K562 (cell line): Measurements from ENCODE around the gene MAN2A1. TPM values are rescaled to one million over a fixed set of nuclear protein-coding genes. Genes with fewer than 3 reads are reported as not detected.

Experiments used
- ATF1 ChIP-seq, 2 experiments: fragments of 450-650 bp in 1 of 2; IDR thresholded peaks; 2 replicates each; pipeline ENCODE4 v1.6.1; 2016; ENCODE audit warnings: missing compliant biosample characterization in 1 of 2, missing genetic modification characterization in 1 of 2
- ELF2 ChIP-seq: fragments of 250-450 bp; sonication (Bioruptor Pico); IDR thresholded peaks from 2 replicates; pipeline ENCODE4 v1.5.0; 2021; ENCODE audit warnings: mild to moderate bottlenecking
- MAFK ChIP-seq: IDR thresholded peaks from 2 replicates; pipeline ENCODE4 v1.6.1; 2011; ENCODE audit warnings: low read length, improper control_type of control experiment
- MYBL2 ChIP-seq, 2 experiments: fragments of 450-650 bp in 1 of 2; sonication (generic) in 1 of 2; formaldehyde crosslinking in 1 of 2; IDR thresholded peaks; 2 replicates each; pipeline versions ENCODE4 v1.6.1 to v1.8.1; 2017 to 2022; ENCODE audit warnings: borderline replicate concordance in 1 of 2, inconsistent platforms in 1 of 2, low read depth in 1 of 2, mild to moderate bottlenecking in 1 of 2, missing genetic modification reagents in 1 of 2, moderate library complexity in 1 of 2
- ZNF197 ChIP-seq: fragments of 200-800 bp; sonication (Bioruptor generic); IDR thresholded peaks from 2 replicates; pipeline ENCODE4 v1.6.1; 2016; ENCODE audit warnings: low read depth, missing genetic modification characterization, missing compliant biosample characterization
- ZNF584 ChIP-seq: fragments of 200-800 bp; sonication (Bioruptor generic); IDR thresholded peaks from 2 replicates; pipeline ENCODE4 v1.6.1; 2016; ENCODE audit warnings: low read depth, mild to moderate bottlenecking, missing genetic modification characterization, missing compliant biosample characterization
- polyA plus RNA-seq, 8 experiments: library from polyadenylated mRNA; depleted of rRNA in 4 of 8; stranded (reverse) in 5 of 8; unstranded in 3 of 8; fragments of >200 nt; fragmentation: Nextera tagmentation in 2 of 8; fragmentation: Illumina TruSeq in 1 of 8; extraction: Ambion mirVana in 2 of 8; extraction: Trizol in 1 of 8; gene quantifications; 2 replicates each; pipeline versions ENCODE4 v1.2.1 to v1.2.3, GENCODE V29; 2011 to 2014; ENCODE audit warnings: inconsistent platforms in 1 of 8, missing spikeins in 1 of 8
- total RNA-seq, 7 experiments: library from RNA; depleted of rRNA in 6 of 7; stranded (reverse); fragments of >200 nt in 6 of 7; fragmentation: Illumina TruSeq in 2 of 7; extraction: Trizol in 2 of 7; gene quantifications; 2 replicates each; pipeline versions ENCODE4 v1.2.1 to v1.2.3, GENCODE V29; 2011 to 2021; ENCODE audit warnings: low replicate concordance in 1 of 7
- TF ChIP-seq, protein P1 (sequence below): fragments of 450-650 bp; IDR thresholded peaks from 2 replicates; pipeline ENCODE4 v1.6.1; 2016; ENCODE audit warnings: mild to moderate bottlenecking
- TF ChIP-seq, protein P2 (sequence below): sonication (generic); formaldehyde crosslinking; IDR thresholded peaks from 2 replicates; pipeline ENCODE4 v1.8.1; 2023; ENCODE audit warnings: mild to moderate bottlenecking, missing genetic modification reagents
- TF ChIP-seq, protein P3 (sequence below), 2 experiments: fragments of 450-650 bp; IDR thresholded peaks; 2 replicates each; pipeline ENCODE4 v1.6.1; 2016; ENCODE audit warnings: mild to moderate bottlenecking in 2 of 2, borderline replicate concordance in 1 of 2, low read depth in 1 of 2, moderate library complexity in 1 of 2

MAN2A1 gene
- total and polyA plus RNA-seq, 9 of the 15 experiments (the other 6 are each of a cell fraction or from before 2014, with no cell fraction given): 5.2 to 32.0 (median 19.8) TPM

DNA sequence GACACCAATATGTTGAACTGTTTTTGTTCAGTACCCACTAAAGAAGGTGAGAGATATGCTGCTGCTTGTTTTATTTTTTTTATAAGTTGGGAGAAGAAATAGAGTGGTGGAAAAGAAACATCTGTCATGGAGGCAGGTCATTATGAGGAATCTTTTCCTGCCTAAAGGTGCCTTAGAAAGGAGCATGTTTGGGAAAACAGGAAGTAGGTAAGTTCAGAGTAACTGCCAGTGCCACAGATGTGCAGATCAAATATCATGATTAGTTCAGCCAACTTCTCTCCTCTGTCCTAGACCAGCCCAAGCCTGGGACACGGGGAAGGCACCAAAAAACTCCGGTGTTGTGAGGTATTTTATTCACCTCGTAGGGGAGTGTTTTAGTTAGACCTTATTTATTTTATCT is 144.2 kb downstream of the MAN2A1 start (continued):
- TF ChIP-seq, protein P1, sequence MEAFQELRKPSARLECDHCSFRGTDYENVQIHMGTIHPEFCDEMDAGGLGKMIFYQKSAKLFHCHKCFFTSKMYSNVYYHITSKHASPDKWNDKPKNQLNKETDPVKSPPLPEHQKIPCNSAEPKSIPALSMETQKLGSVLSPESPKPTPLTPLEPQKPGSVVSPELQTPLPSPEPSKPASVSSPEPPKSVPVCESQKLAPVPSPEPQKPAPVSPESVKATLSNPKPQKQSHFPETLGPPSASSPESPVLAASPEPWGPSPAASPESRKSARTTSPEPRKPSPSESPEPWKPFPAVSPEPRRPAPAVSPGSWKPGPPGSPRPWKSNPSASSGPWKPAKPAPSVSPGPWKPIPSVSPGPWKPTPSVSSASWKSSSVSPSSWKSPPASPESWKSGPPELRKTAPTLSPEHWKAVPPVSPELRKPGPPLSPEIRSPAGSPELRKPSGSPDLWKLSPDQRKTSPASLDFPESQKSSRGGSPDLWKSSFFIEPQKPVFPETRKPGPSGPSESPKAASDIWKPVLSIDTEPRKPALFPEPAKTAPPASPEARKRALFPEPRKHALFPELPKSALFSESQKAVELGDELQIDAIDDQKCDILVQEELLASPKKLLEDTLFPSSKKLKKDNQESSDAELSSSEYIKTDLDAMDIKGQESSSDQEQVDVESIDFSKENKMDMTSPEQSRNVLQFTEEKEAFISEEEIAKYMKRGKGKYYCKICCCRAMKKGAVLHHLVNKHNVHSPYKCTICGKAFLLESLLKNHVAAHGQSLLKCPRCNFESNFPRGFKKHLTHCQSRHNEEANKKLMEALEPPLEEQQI: 0 out of 2 replicates have a peak, but pooled peaks have one; percentile 21
- TF ChIP-seq ZNF197 (CRISPR knock-in tag): no peak
- no peak; the same call in 1 of the 2 replicates for TF ChIP-seq MYBL2 (IDR thresholded peaks at IDR 0.05; ENCODE audit: low read depth)
- TF ChIP-seq MYBL2 (CRISPR knock-in tag; IDR thresholded peaks at IDR 0.05; ENCODE audit: borderline replicate concordance): no peak
- TF ChIP-seq, protein P2, sequence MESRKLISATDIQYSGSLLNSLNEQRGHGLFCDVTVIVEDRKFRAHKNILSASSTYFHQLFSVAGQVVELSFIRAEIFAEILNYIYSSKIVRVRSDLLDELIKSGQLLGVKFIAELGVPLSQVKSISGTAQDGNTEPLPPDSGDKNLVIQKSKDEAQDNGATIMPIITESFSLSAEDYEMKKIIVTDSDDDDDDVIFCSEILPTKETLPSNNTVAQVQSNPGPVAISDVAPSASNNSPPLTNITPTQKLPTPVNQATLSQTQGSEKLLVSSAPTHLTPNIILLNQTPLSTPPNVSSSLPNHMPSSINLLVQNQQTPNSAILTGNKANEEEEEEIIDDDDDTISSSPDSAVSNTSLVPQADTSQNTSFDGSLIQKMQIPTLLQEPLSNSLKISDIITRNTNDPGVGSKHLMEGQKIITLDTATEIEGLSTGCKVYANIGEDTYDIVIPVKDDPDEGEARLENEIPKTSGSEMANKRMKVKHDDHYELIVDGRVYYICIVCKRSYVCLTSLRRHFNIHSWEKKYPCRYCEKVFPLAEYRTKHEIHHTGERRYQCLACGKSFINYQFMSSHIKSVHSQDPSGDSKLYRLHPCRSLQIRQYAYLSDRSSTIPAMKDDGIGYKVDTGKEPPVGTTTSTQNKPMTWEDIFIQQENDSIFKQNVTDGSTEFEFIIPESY: no peak
- no peak for TF ChIP-seq MAFK
- TF ChIP-seq, protein P3, sequence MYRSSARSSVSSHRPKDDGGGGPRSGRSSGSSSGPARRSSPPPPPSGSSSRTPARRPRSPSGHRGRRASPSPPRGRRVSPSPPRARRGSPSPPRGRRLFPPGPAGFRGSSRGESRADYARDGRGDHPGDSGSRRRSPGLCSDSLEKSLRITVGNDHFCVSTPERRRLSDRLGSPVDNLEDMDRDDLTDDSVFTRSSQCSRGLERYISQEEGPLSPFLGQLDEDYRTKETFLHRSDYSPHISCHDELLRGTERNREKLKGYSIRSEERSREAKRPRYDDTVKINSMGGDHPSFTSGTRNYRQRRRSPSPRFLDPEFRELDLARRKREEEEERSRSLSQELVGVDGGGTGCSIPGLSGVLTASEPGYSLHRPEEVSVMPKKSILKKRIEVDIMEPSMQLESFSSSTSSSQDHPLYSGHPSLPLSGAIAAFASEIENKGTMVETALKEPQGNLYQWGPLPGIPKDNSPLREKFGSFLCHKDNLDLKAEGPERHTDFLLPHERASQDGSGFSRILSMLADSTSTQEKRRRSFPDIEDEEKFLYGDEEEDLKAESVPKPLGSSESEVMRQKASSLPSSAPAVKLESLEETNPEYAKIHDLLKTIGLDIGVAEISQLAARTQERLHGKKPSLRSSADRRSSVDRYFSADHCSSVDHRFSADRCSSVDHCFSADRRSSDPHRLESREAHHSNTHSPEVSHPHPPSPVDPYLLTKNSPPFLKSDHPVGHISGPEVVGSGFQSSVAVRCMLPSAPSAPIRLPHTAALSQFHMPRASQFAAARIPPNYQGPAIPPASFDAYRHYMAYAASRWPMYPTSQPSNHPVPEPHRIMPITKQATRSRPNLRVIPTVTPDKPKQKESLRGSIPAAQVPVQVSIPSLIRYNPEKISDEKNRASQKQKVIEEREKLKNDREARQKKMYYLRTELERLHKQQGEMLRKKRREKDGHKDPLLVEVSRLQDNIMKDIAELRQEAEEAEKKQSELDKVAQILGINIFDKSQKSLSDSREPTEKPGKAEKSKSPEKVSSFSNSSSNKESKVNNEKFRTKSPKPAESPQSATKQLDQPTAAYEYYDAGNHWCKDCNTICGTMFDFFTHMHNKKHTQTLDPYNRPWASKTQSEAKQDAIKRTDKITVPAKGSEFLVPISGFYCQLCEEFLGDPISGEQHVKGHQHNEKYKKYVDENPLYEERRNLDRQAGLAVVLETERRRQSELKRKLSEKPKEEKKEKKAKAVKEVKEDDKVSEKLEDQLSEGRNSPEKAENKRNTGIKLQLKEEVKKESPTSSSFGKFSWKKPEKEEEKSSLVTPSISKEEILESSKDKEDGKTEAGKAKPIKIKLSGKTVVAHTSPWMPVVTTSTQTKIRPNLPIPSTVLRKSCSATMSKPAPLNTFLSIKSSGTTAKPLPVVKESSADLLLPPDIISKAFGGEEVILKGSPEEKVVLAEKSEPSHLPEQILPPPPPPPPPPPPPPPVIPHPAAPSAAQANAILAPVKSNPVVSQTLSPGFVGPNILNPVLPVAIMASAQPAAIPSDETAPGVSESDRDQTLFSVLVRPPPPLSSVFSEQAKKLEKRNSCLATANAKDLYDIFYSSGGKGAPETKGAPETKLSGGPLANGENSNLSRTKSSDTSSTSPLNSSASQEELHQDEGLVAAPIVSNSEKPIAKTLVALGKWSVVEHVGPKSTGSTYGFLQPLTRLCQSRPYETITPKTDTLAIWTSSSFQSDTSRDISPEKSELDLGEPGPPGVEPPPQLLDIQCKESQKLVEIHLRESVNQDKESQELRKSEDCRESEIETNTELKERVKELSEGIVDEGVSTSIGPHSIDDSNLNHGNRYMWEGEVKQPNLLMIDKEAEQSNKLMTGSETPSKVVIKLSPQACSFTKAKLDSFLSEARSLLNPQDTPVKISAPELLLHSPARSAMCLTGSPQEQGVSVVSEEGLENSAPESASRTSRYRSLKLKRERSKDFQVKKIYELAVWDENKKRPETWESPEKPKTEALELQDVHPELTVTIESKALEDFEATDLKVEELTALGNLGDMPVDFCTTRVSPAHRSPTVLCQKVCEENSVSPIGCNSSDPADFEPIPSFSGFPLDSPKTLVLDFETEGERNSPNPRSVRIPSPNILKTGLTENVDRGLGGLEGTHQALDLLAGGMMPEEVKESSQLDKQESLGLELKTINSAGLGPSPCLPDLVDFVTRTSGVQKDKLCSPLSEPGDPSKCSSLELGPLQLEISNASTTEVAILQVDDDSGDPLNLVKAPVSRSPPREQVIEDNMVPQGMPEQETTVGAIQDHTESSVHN (IDR thresholded peaks at IDR 0.05; ENCODE audit: borderline replicate concordance in 1 of 2, low read depth in 1 of 2): no peak
- no peak for TF ChIP-seq ATF1 (CRISPR knock-in tag; IDR thresholded peaks at IDR 0.05)
- TF ChIP-seq ATF1 (tag; IDR thresholded peaks at IDR 0.05): no peak
- TF ChIP-seq ZNF584: no peak
- TF ChIP-seq ELF2 (CRISPR knock-in tag): no peak
- TF ChIP-seq, all 486 proteins: peak for 4
